Activated gamma-delta T cell (primary cell): ENCODE results near the gene LY6G5B.
A peak's percentile ranks its signal among the peaks of the same experiment; 100 is the strongest.

ENCODE experiments used
- DNase-seq: peaks from one replicate; lab custom pipeline; 2025; lab: John Stamatoyannopoulos, UW
- total RNA-seq, 2 donors: gene quantifications; one replicate each; lab custom pipeline; 2026; lab: John Stamatoyannopoulos, UW

LY6G5B gene, protein sequence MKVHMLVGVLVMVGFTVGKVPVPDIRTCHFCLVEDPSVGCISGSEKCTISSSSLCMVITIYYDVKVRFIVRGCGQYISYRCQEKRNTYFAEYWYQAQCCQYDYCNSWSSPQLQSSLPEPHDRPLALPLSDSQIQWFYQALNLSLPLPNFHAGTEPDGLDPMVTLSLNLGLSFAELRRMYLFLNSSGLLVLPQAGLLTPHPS
- 4.1 to 6.6 reads per million in 2 donors for total RNA-seq

DNA sequence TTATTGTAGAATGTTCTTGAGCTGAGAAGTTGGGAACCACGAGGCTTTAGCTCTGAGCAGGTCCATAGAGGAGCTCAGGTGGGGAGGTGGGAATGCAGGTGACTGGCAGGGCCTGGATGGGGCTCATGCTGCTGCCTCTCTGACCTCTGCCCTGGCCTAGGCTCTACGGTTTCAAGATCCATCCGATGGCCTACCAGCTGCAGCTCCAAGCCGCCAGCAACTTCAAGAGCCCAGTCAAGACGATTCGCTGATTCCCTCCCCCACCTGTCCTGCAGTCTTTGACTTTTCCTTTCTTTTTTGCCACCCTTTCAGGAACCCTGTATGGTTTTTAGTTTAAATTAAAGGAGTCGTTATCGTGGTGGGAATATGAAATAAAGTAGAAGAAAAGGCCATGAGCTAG lies at the start of gene LY6G5B:
Gene LY6G5B (plus strand): TSS at position 301 of the 400 bp plus-strand sequence. CDS start 975 bp downstream, outside the sequence.
- DNase-seq: no peak

DNA sequence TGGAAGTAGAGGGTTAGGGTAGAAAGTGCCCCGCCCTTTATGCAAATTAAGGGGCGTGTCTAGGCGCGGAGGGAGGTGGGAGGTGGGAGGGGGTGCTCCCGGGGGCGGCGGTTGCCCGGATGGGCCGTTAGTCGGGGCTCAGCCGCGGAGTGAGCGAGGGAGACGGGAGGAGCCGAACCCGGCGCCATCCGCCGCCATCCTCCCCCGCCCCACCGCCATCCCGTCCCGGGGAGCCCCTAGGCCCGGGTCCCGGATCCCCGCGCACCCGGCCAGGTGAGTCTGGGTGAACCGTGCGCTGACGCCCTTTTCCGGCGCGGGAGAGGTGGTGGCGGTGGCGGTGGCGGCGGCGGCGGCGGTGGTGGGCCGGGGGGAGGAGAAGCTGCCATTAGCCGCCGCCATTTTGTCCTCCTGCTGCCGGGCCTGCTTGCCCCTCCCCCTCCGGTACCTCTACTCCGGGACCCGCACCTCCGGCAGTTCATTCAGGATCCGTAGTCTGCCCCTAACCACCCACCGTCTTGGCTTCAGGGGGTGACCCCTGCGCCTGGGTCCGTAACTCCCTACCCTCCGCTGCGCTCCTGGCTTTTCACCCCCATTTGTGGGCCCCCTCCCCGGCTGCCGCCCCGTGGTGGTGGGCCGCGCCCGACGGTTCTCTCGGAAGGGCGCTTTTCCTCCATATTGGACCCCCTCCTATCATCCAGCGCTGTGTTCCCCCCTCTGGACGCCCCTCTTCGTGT lies 49.0 kb upstream of the LY6G5B start, which contains the start of gene PRRC2A:
Gene PRRC2A (plus strand): TSS at position 130 of the 734 bp plus-strand sequence. CDS start 2,075 bp downstream, outside the sequence.
- DNase-seq: peak; percentile 88

DNA sequence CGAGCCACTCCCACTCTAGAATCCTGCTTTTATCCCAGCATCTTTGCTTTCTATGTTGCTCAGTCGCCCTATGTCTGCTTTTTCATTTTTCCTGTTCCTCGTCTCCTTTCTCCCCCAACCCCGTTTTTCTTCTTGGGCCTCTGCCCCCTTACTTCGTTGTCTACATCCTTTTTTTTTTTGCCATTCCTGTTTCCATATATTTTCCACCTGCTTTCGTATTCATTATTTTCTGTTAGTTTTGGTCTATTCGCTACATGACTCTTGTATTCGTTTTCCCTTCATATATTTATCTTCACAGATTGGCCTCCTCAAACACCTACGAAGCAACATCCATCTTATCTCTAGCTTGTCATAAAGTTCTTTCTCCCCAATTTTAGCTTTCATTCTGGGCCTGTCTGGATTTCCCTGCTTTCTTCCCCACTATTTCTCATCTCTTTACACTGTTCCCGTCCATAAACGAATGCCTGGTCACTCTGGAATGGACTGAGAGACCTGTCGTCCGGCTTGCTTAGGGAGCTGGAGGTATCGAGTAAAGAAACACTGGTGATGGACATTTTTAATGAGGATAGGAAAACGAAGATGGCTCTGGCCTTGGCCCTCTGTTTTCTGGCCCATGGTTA lies 48.3 kb upstream of the LY6G5B start:
- no peak for DNase-seq

DNA sequence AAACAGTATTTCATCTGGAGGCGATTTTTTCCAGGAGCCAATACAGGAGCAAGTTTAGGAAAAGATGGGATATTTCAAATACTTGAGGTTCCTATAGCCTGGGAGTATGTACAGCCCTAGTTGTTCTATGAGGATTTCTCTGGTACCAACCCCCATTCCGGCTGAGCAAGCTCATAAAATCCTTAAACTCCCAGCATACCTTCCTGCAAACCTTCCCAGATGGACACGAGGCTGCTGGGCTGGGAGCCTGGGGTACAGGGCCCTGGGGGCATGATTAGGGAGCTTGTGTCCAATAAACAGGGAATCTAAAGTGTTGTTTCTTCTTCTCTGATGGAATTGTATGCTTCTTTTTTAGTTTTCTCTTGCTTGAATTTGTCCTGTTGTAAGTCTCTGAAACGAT lies 47.8 kb upstream of the LY6G5B start:
- DNase-seq: no peak

DNA sequence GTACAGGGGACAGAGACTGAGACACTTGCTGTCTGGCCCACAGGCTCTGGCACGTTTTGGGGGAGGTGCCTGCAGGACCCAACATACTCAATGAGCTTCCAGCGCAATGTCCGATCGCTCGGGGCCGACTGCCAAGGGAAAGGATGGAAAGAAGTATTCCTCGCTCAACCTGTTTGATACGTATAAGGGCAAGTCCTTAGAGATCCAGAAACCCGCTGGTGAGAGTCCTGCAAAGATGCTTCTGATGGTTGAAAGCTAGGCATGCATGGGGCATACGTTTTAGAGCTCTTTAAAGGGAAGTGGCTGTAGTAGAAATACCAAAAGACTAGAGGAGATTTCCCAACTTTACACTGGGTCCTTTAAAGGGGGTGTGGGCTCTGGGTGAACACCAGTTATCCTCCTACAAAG lies 47.1 kb upstream of the LY6G5B start:
- DNase-seq: no peak

DNA sequence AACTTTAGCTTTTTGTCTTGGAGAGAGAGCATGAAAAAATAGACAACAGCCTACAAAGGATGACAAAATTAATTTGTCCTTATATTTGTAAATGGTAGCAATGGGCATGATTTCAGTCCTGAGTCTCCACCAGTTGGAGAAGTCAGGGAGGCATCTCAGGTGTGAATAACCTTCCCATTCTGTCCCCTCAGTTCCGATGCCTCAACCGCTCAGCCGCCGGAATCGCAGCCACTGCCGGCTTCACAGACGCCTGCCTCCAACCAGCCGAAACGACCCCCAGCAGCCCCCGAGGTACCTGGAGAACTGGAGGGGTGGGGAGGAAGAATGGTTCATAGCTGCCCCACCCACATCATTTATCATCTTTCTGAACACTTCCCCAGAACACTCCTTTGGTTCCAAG lies 45.7 kb upstream of the LY6G5B start:
- no peak for DNase-seq

DNA sequence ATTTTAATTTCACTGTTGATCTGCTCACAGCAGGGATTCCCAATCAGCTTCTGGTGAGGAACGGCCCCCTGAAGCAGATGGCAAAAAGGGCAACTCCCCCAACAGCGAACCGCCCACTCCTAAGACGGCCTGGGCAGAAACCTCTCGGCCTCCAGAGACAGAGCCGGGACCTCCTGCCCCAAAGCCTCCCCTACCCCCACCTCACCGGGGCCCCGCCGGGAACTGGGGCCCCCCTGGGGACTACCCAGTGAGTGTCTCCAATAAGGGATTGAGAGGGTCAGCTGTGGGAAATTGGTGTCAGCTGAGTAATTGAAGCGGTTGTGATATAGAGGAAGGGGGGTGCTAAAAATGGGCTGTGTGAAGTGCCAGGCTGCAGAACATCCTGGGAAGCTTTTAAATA lies 42.8 kb upstream of the LY6G5B start:
- DNase-seq: no peak

DNA sequence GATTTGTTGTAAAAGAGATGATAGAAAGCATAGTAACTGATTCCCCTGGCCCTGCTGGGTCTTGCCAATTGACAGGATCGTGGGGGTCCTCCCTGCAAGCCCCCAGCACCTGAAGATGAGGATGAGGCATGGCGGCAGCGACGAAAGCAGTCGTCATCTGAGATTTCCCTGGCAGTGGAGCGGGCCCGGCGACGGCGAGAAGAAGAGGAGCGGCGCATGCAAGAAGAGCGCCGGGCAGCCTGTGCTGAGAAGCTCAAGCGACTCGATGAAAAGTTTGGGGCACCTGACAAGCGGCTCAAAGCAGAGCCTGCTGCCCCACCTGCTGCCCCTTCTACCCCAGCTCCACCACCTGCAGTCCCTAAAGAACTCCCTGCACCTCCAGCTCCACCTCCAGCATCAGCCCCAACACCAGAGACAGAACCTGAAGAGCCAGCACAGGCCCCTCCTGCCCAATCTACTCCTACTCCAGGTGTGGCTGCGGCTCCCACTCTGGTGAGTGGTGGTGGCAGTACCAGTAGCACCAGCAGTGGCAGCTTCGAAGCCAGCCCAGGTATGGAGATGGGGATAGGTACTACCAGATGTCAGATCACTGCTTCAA lies 42.0 kb upstream of the LY6G5B start:
- DNase-seq: no peak

DNA sequence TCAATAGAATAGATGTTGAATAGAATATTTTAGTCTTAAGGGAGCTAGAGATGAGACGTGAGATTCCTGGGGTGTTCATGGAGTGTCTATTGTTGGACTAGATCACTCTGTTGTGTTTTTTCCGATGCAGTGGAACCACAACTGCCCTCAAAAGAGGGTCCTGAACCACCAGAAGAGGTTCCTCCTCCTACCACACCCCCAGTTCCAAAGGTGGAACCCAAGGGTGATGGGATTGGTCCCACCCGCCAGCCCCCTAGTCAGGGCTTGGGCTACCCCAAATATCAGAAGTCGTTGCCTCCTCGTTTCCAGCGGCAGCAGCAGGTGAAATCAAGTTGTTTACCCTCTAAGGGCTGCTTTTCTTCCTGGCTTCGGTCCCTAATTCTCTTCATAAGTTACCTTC lies 40.8 kb upstream of the LY6G5B start:
- no peak for DNase-seq

DNA sequence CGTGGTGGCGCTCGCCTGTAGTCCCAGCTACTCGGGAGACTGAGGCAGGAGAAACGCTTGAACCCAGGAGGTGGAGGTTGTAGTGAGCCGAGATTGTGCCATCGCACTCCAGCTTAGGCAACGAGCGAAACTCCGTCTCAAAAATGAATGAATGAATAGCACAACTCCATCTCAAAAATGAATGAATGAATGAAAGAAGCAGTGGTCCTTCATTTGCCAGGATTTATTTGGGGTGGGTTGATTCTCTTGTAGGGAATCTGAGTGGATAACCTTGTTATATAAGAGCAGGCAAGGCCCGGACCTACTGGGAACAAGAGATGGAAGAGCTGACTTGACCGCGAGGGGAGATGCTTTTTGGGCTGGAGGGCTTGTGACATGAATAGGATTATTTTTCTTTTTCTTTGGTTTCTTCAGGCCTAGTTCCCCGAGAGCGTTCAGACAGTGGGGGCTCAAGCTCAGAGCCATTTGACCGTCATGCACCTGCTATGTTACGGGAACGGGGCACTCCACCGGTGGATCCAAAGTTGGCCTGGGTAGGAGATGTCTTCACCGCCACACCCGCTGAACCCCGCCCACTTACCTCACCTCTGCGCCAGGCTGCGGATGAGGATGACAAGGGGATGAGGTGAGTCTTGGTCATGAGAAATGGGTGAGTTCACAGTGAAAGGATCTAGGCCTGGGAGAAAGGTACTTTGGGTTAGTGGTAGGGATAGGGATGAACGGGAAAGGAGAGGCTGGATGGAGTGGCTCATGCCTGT lies 39.4 kb upstream of the LY6G5B start:
- no peak for DNase-seq

DNA sequence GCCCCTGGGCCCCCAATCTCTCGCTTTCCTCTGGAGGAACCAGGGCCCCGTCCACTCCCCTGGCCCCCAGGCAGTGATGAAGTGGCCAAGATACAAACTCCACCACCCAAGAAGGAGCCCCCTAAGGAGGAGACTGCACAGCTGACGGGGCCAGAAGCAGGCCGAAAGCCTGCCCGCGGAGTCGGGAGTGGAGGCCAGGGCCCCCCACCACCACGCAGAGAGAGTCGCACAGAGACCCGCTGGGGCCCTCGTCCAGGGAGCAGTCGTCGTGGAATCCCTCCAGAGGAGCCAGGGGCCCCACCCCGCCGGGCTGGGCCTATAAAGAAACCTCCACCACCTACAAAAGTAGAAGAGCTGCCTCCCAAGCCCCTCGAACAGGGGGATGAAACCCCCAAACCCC lies 38.6 kb upstream of the LY6G5B start:
- DNase-seq: no peak

DNA sequence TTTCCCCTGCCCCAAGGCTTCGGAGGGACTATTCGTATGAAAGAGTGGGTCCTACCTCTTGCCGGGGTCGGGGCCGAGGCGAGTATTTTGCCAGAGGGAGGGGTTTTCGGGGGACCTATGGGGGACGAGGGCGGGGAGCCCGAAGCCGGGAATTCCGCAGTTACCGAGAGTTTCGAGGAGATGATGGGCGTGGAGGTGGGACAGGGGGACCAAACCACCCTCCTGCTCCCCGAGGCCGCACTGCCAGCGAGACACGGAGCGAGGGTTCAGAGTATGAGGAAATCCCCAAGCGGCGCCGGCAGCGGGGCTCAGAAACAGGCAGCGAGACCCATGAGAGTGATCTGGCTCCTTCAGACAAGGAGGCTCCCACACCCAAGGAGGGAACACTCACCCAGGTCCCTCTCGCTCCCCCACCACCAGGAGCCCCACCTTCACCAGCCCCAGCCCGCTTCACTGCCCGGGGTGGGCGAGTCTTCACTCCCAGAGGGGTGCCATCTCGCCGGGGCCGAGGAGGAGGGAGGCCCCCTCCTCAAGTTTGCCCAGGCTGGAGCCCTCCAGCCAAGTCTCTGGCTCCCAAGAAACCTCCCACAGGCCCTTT lies 38.0 kb upstream of the LY6G5B start:
- no peak for DNase-seq

DNA sequence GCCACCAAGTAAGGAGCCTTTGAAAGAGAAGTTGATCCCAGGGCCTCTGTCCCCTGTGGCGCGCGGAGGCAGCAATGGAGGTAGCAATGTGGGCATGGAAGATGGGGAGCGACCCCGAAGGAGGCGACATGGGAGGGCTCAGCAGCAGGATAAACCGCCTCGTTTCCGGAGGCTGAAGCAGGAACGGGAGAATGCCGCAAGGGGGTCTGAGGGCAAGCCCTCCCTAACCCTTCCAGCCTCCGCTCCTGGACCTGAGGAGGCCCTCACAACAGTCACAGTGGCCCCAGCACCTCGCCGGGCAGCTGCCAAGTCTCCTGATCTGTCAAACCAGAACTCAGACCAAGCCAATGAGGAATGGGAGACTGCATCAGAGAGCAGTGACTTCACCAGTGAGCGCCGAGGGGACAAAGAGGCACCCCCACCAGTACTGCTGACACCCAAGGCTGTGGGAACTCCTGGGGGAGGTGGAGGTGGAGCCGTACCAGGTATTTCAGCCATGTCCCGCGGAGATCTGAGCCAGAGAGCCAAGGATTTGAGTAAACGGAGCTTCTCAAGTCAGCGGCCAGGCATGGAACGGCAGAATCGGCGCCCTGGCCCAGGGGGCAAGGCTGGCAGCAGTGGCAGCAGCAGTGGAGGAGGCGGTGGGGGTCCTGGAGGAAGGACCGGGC lies 37.4 kb upstream of the LY6G5B start:
- DNase-seq: no peak

DNA sequence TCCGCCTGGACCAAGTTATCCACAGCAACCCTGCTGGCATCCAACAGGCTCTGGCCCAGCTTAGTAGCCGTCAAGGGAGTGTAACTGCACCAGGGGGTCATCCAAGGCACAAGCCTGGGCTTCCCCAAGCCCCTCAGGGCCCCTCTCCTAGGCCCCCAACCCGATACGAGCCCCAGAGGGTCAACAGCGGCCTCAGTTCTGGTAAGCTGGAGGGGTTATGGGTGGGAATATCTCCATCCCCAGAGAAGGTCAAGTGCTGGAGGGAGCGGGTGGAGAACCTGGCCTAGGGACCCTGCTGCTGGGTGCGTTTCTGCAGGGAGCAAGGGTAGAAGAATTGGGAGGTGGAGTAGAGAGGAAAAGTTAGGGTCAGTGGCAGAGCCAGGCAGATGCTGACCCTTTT lies 36.3 kb upstream of the LY6G5B start:
- no peak for DNase-seq

DNA sequence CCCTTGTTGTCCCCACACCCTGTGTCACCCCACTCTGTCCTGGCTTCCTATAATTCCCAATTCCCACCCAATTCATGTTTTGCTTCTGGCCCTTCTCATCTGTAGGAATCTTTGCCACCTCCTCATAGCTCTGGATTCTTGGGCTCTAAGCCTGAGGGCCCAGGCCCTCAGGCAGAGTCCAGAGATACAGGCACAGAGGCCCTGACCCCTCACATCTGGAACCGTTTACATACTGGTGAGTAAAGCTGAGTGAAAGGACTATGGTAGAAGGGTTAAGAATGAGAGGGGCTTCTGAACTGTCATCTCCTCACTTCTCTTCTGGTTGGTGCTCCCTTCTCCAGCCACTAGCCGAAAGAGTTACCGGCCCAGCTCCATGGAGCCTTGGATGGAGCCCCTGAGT lies 35.6 kb upstream of the LY6G5B start:
- no peak for DNase-seq

DNA sequence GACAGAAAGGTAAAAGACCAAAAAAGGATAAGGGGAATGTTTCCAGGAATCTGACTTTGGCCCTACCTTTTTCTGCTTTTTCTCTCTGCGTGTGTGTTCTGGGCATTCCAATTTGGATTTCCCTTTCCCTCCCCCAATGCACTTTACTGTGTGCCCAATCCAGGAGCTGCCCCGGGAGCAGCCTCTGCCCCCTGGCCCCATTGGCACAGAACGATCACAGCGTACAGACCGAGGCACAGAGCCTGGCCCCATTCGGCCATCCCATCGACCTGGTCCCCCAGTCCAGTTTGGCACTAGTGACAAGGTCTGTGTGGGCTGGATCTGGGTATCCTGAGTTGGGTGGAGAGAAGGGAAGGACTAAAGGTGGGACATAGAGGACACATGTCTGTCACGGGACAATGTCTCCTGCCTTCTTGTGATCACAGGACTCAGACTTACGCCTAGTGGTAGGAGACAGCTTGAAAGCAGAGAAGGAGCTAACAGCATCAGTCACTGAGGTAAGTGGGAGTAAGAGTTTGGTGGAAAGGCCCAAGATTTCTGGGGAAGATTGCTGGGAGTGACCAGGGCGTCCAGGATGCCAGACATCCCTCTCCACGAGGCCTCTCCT lies 34.7 kb upstream of the LY6G5B start:
- DNase-seq: no peak

DNA sequence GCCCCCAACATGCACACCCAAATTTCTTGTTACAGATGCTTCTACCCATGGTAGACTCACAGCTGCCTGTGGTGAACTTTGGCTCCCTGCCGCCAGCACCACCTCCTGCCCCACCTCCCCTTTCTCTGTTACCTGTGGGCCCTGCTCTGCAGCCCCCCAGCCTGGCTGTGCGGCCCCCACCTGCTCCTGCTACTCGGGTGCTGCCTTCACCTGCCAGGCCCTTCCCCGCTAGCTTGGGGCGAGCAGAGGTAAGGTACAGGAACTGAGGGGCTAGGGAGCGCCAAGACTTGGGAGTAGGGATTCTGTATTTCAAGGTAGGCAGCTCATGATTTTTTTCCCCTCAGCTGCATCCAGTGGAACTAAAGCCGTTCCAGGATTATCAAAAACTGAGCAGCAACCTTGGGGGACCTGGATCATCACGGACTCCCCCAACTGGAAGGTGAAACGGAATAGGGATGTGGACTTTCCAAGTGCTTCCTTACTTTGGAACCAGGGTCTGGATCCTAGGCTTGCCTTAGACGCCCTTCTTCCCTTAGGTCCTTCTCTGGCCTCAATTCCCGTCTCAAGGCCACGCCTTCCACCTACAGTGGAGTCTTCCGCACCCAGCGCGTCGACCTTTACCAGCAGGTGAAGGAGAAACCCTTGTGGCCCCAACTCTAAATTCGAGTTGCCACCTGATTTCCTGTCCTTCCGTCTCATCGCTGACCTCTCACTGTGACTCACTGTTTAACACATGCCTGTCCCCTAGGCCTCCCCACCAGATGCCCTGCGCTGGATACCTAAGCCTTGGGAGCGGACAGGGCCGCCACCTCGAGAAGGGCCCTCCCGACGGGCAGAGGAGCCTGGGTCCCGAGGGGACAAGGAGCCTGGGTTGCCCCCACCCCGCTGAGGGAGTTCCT lies 32.8 kb upstream of the LY6G5B start:
- no peak for DNase-seq

DNA sequence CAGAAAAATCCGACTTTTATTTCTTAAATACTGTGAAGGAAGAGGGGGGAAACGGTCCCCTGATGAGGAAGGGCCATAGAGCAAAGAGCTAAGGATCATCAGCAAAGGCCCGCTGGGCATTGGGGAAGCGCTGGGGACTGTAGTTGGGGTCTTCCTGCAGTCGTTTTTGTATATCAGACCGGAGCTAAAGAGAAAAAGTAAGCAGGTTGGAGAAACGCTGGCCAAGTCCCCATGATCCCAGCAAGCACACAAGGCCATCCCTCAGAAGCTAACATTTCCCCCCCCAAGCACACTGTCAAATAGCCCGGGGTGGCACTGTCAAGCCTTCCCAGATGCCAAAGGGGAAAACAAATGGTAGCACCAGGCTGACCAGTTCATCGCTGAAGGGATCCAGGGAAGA lies 30.7 kb upstream of the LY6G5B start:
- DNase-seq: no peak

DNA sequence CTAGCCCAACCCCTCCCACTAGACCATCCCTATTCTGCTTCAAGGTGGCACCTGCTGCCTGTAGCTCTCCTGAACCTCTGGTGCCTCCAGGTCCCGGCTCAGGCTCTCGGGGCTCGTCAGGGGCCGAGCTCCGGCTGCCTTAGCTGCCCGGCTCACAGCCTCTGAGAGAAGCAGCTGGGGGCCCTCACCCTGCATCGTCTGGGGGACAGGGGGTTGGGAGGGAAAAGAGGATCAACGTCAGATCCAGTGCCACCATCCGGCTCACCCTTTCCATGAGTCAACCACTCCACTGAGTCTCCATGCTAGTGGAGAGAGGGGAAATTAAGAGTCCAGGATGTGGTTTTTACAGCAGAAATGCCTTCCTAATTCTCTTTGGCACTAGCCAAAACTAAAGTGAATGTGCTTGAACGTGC lies 30.3 kb upstream of the LY6G5B start:
- DNase-seq: no peak

DNA sequence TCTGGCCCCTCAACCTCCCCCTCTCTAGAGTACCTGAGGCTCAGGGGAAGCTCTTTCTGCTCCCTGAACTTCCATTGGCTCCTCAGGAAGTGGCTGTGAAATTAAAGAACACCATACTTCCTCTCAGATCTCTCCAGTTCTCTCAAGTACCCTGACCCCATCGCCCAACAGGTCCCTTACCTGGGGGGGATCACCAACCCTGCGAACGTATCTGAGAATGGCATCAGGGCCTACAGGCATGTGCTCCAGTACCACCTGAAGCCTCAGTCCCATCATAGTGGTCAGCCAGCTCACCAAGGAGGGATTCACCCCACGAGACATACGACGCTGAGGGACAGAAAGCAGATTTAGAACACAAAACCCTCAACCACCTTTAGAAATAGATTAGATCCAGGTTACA lies 29.2 kb upstream of the LY6G5B start:
- no peak for DNase-seq
